HepG2 (cell line): ENCODE measurements around the gene ANKLE1. TPM values are rescaled to one million over a fixed set of nuclear protein-coding genes. Genes with fewer than 3 reads are reported as not detected.

ENCODE experiments used
- ATM ChIP-seq: fragments of 450-650 bp; IDR thresholded peaks from 2 replicates; pipeline ENCODE4 v1.7.1; 2017; ENCODE audit warnings: mild to moderate bottlenecking, borderline replicate concordance
- CCAR2 ChIP-seq: fragments of 200-400 bp; formaldehyde crosslinking; optimal IDR thresholded peaks from 2 replicates; pipeline ENCODE3; 2018; ENCODE audit warnings: low read depth, mild to moderate bottlenecking, low read length, moderate library complexity
- EHMT2 ChIP-seq: fragments of 200-600 bp; sonication (generic); IDR thresholded peaks from 2 replicates; pipeline ENCODE4 v1.7.0; 2017; ENCODE audit warnings: antibody characterized with exemption, low read depth, low read length, borderline replicate concordance
- ELF4 ChIP-seq: sonication (generic); formaldehyde crosslinking; IDR thresholded peaks from 2 replicates; pipeline ENCODE4 v1.5.0; 2020; ENCODE audit warnings: missing genetic modification reagents, mild to moderate bottlenecking, moderate library complexity, borderline replicate concordance
- GATA4 ChIP-seq: sonication (generic); IDR thresholded peaks from 2 replicates; pipeline ENCODE4 v1.6.1; 2016; ENCODE audit warnings: antibody characterized with exemption, low read depth, borderline replicate concordance
- ISX ChIP-seq: sonication (generic); formaldehyde crosslinking; conservative IDR thresholded peaks from 2 replicates; pipeline ENCODE4 v1.5.0; 2020; ENCODE audit warnings: missing genetic modification reagents
- MAFG ChIP-seq: sonication (generic); formaldehyde crosslinking; IDR thresholded peaks from 2 replicates; pipeline ENCODE4 v1.5.1; 2020; ENCODE audit warnings: mild to moderate bottlenecking, missing genetic modification reagents
- MIXL1 ChIP-seq: IDR thresholded peaks from 2 replicates; pipeline ENCODE4 v1.6.1; 2016
- NFYB ChIP-seq: sonication (generic); formaldehyde crosslinking; IDR thresholded peaks from 2 replicates; pipeline ENCODE4 v1.4.0; 2020; ENCODE audit warnings: missing genetic modification reagents
- NR2F2 ChIP-seq: IDR thresholded peaks from 2 replicates; pipeline ENCODE4 v1.6.1; 2012; ENCODE audit warnings: low read depth, inconsistent platforms, borderline replicate concordance
- SMAD3 ChIP-seq: sonication (generic); formaldehyde crosslinking; IDR thresholded peaks from 2 replicates; pipeline ENCODE4 v1.4.0; 2020; ENCODE audit warnings: missing genetic modification reagents
- SNAI1 ChIP-seq: sonication (generic); formaldehyde crosslinking; IDR thresholded peaks from 2 replicates; pipeline ENCODE4 v1.5.0; 2020; ENCODE audit warnings: mild to moderate bottlenecking, missing genetic modification reagents, borderline replicate concordance
- ZBTB3 ChIP-seq: sonication (generic); formaldehyde crosslinking; IDR thresholded peaks from 2 replicates; pipeline ENCODE4 v1.4.0; 2020; ENCODE audit warnings: low read depth, mild to moderate bottlenecking, moderate library complexity, missing genetic modification reagents, borderline replicate concordance
- ZBTB42 ChIP-seq: sonication (generic); formaldehyde crosslinking; IDR thresholded peaks from 2 replicates; pipeline ENCODE4 v1.5.0; 2020; ENCODE audit warnings: mild to moderate bottlenecking, missing genetic modification reagents
- ZBTB7A ChIP-seq: sonication (generic); formaldehyde crosslinking; IDR thresholded peaks from 2 replicates; pipeline ENCODE4 v1.8.0; 2022; ENCODE audit warnings: mild to moderate bottlenecking, missing genetic modification reagents
- ZFAT ChIP-seq: sonication (generic); formaldehyde crosslinking; conservative IDR thresholded peaks from 2 replicates; pipeline ENCODE4 v1.8.1; 2023; ENCODE audit warnings: missing genetic modification reagents, inconsistent platforms
- ZFP37 ChIP-seq: sonication (generic); formaldehyde crosslinking; IDR thresholded peaks from 2 replicates; pipeline ENCODE4 v1.4.0; 2020; ENCODE audit warnings: missing genetic modification reagents, borderline replicate concordance
- ZNF382 ChIP-seq: sonication (generic); formaldehyde crosslinking; IDR thresholded peaks from 2 replicates; pipeline ENCODE4 v1.5.0; 2020; ENCODE audit warnings: missing genetic modification reagents, mild to moderate bottlenecking, borderline replicate concordance
- ZNF510 ChIP-seq: sonication (generic); formaldehyde crosslinking; IDR thresholded peaks from 2 replicates; pipeline ENCODE4 v1.4.0; 2020; ENCODE audit warnings: low read depth, mild to moderate bottlenecking, missing genetic modification reagents
- ZNF589 ChIP-seq: sonication (generic); formaldehyde crosslinking; conservative IDR thresholded peaks from 2 replicates; pipeline ENCODE4 v1.8.0; 2022; ENCODE audit warnings: mild to moderate bottlenecking, moderate library complexity, missing genetic modification reagents
- ZNF720 ChIP-seq: sonication (generic); formaldehyde crosslinking; IDR thresholded peaks from 2 replicates; pipeline ENCODE4 v1.4.0; 2020; ENCODE audit warnings: missing genetic modification reagents
- ZNF878 ChIP-seq: sonication (generic); formaldehyde crosslinking; IDR thresholded peaks from 2 replicates; pipeline ENCODE4 v1.8.1; 2023; ENCODE audit warnings: mild to moderate bottlenecking, missing genetic modification reagents, moderate library complexity
- ZSCAN22 ChIP-seq: sonication (generic); formaldehyde crosslinking; IDR thresholded peaks from 2 replicates; pipeline ENCODE4 v1.4.0; 2020; ENCODE audit warnings: mild to moderate bottlenecking, missing genetic modification reagents
- ZZZ3 ChIP-seq: sonication (generic); formaldehyde crosslinking; IDR thresholded peaks from 2 replicates; pipeline ENCODE4 v1.4.0; 2020; ENCODE audit warnings: missing genetic modification reagents, mild to moderate bottlenecking, borderline replicate concordance
- polyA plus RNA-seq, 8 experiments: library from polyadenylated mRNA; depleted of rRNA in 3 of 8; stranded (reverse) in 7 of 8; unstranded in 1 of 8; fragments of >200 nt; fragmentation: Illumina TruSeq in 4 of 8; extraction: Trizol in 4 of 8; gene quantifications; 2 replicates each; pipeline versions ENCODE4 v1.2.1 to v1.2.3, GENCODE V29; 2011 to 2016; ENCODE audit warnings: low read depth in 4 of 8, missing spikeins in 1 of 8, mixed read lengths in 1 of 8; ENCODE audit not compliant: insufficient read depth in 1 of 8
- total RNA-seq, 5 experiments: library from RNA; depleted of rRNA; stranded (reverse); fragments of >200 nt; fragmentation: Illumina TruSeq; extraction: Trizol; gene quantifications; 2 replicates each; pipeline ENCODE4 v1.2.3, GENCODE V29; 2016; ENCODE audit warnings: low read depth in 1 of 5
- TF ChIP-seq, protein P1 (sequence below): sonication (generic); formaldehyde crosslinking; IDR thresholded peaks from 2 replicates; pipeline ENCODE4 v1.8.0; 2022; ENCODE audit warnings: missing genetic modification reagents, mild to moderate bottlenecking, borderline replicate concordance
- TF ChIP-seq, protein P2 (sequence below), 2 experiments: fragments of 450-650 bp in 1 of 2; sonication (generic) in 1 of 2; formaldehyde crosslinking; IDR thresholded peaks; 2 replicates each; pipeline versions ENCODE4 v1.5.0 to v1.8.0; 2020 to 2022; ENCODE audit warnings: mild to moderate bottlenecking in 1 of 2, missing genetic modification reagents in 1 of 2
- TF ChIP-seq, protein P3 (sequence below): sonication (generic); formaldehyde crosslinking; conservative IDR thresholded peaks from 2 replicates; pipeline ENCODE4 v1.4.0; 2020; ENCODE audit warnings: missing genetic modification reagents
- TF ChIP-seq, protein P4 (sequence below): sonication (generic); formaldehyde crosslinking; IDR thresholded peaks from 2 replicates; pipeline ENCODE4 v1.5.1; 2020; ENCODE audit warnings: missing genetic modification reagents, mild to moderate bottlenecking, borderline replicate concordance

Gene ANKLE1
- total and polyA plus RNA-seq, 2 of the 13 experiments (the other 11 are each of a cell fraction or from before 2014, with no cell fraction given) = 0.69 to 1.5 TPM

DNA sequence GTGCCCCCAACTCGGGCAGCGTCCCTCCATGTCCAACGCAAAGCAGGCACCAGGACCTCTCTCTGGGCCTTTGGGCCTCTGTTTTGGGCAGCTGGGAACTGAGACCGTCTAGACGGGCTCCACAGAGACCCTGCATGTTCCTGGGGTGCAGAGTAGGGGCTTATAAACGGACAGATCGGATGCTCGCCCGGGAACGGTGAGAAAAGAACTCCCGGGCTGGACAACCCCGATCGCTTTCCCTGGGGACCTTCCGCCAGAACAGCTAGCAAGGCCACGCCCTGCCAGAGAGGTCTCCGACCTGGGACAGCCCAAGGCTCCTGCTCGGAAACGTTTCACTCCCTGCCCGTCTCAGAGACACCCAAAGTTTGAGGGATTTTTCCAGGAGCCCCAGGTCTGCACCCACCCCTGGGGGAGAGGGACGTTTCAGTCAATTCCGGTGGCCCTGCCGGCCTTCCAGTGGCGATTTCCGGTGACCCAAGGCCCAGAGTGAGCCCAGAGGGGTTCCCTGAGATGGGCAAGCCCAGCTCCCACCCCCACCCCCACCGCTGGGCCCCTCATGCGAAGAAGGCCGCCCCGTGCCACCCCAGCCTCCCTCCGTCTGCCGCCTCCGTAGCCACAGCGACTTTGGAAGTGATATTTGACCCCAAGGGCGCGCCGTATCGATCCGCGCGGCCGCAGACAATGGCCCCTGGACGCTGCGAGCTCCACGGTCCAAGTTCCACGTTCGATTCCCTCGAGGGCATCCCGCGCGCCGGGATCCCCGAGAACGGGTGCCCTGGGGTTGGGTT is 37.7 kb upstream of the ANKLE1 start (continued):
- TF ChIP-seq ZFAT (CRISPR knock-in tag) = no peak
- TF ChIP-seq, protein P1, sequence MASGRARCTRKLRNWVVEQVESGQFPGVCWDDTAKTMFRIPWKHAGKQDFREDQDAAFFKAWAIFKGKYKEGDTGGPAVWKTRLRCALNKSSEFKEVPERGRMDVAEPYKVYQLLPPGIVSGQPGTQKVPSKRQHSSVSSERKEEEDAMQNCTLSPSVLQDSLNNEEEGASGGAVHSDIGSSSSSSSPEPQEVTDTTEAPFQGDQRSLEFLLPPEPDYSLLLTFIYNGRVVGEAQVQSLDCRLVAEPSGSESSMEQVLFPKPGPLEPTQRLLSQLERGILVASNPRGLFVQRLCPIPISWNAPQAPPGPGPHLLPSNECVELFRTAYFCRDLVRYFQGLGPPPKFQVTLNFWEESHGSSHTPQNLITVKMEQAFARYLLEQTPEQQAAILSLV (CRISPR knock-in tag) = no peak
- TF ChIP-seq SNAI1 (CRISPR knock-in tag) = no peak
- TF ChIP-seq NFYB = no peak
- TF ChIP-seq ZBTB7A = no peak
- TF ChIP-seq ATM = no peak
- TF ChIP-seq ZNF878 (CRISPR knock-in tag) = no peak
- TF ChIP-seq, protein P2, sequence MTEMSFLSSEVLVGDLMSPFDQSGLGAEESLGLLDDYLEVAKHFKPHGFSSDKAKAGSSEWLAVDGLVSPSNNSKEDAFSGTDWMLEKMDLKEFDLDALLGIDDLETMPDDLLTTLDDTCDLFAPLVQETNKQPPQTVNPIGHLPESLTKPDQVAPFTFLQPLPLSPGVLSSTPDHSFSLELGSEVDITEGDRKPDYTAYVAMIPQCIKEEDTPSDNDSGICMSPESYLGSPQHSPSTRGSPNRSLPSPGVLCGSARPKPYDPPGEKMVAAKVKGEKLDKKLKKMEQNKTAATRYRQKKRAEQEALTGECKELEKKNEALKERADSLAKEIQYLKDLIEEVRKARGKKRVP (CRISPR knock-in tag; IDR thresholded peaks at IDR 0.05) = no peak
- TF ChIP-seq SMAD3 (CRISPR knock-in tag) = 0 out of 2 replicates have a peak, but pooled peaks have one; percentile 40
- no peak for TF ChIP-seq ISX (CRISPR knock-in tag)
- no peak for TF ChIP-seq ZNF382 (CRISPR knock-in tag)
- TF ChIP-seq MAFG (CRISPR knock-in tag) = no peak
- TF ChIP-seq EHMT2 = no peak; the same call in 1 of the 2 replicates
- 0 out of 2 replicates have a peak, but pooled peaks have one; percentile 14 for TF ChIP-seq ZFP37 (CRISPR knock-in tag)
- no peak for TF ChIP-seq CCAR2
- no peak for TF ChIP-seq ZBTB3 (CRISPR knock-in tag)
- TF ChIP-seq, protein P3, sequence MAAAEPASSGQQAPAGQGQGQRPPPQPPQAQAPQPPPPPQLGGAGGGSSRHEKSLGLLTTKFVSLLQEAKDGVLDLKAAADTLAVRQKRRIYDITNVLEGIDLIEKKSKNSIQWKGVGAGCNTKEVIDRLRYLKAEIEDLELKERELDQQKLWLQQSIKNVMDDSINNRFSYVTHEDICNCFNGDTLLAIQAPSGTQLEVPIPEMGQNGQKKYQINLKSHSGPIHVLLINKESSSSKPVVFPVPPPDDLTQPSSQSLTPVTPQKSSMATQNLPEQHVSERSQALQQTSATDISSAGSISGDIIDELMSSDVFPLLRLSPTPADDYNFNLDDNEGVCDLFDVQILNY (CRISPR knock-in tag) = no peak
- TF ChIP-seq ZBTB42 (CRISPR knock-in tag) = no peak; the same call in 1 of the 2 replicates
- no peak for TF ChIP-seq ZNF510
- peak; percentile 94 for TF ChIP-seq NR2F2
- TF ChIP-seq ZSCAN22 (CRISPR knock-in tag) = no peak
- TF ChIP-seq ZZZ3 (CRISPR knock-in tag) = 0 out of 2 replicates have a peak, but pooled peaks have one; percentile 1
- no peak for TF ChIP-seq GATA4
- TF ChIP-seq ELF4 (CRISPR knock-in tag) = no peak
- no peak; the same call in 1 of the 2 replicates for TF ChIP-seq ZNF589 (CRISPR knock-in tag)
- TF ChIP-seq ZNF720 (CRISPR knock-in tag) = no peak
- TF ChIP-seq, protein P4, sequence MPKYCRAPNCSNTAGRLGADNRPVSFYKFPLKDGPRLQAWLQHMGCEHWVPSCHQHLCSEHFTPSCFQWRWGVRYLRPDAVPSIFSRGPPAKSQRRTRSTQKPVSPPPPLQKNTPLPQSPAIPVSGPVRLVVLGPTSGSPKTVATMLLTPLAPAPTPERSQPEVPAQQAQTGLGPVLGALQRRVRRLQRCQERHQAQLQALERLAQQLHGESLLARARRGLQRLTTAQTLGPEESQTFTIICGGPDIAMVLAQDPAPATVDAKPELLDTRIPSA (CRISPR knock-in tag) = no peak
- TF ChIP-seq MIXL1 (CRISPR knock-in tag) = 0 out of 2 replicates have a peak, but pooled peaks have one; percentile 36
